Left renal pelvis (tissue), 4 donors: ENCODE data around the gene SMIM5. TPM values are rescaled to one million over a fixed set of nuclear protein-coding genes. Genes with fewer than 3 reads are reported as not detected.

Source experiments
- DNase-seq, 4 donors: peaks; one replicate each; pipeline ENCODE4 v3.0.0-alpha.2; 2013; ENCODE audit warnings: low read depth in 4 of 4, low spot score in 3 of 4
- polyA plus RNA-seq, 4 donors: library from polyadenylated mRNA; unstranded; fragments of 120-200 nt; gene quantifications; one replicate each; pipeline ENCODE4 v1.2.1, GENCODE V29; 2013; ENCODE audit not compliant: insufficient read length in 4 of 4

SMIM5 gene
- polyA plus RNA-seq, 4 donors = 1.7 to 10.3 (median 6.4) TPM

- DNase-seq = no peak
Observed at GRCh38 chr17:75602644-75603043, 30.6 kb upstream of the SMIM5 start.

GRCh38 chr17:75603123-75603522 is 30.1 kb upstream of the SMIM5 start:
- no peak for DNase-seq

- DNase-seq = no peak
Observed at GRCh38 chr17:75604034-75604695, 29.1 kb upstream of the SMIM5 start.

GRCh38 chr17:75605790-75606189 is 27.4 kb upstream of the SMIM5 start:
- no peak for DNase-seq

- DNase-seq = no peak
Observed at GRCh38 chr17:75607086-75607485, 26.1 kb upstream of the SMIM5 start.

- DNase-seq = no peak
Observed at GRCh38 chr17:75610103-75610984, 22.9 kb upstream of the SMIM5 start.

GRCh38 chr17:75611851-75612429 is 21.3 kb upstream of the SMIM5 start:
- no peak for DNase-seq

- no peak for DNase-seq
Observed at GRCh38 chr17:75612906-75613626, 20.2 kb upstream of the SMIM5 start.

GRCh38 chr17:75614006-75614405 is 19.2 kb upstream of the SMIM5 start:
- no peak for DNase-seq

GRCh38 chr17:75614556-75615270 is 18.5 kb upstream of the SMIM5 start:
- DNase-seq = no peak

- DNase-seq = no peak
Observed at GRCh38 chr17:75615301-75615700, 17.9 kb upstream of the SMIM5 start.

GRCh38 chr17:75616521-75617122 is 16.6 kb upstream of the SMIM5 start:
- no peak for DNase-seq

GRCh38 chr17:75617218-75617617 is 16.0 kb upstream of the SMIM5 start:
- DNase-seq = no peak

- DNase-seq = no peak
Observed at GRCh38 chr17:75617675-75618074, 15.6 kb upstream of the SMIM5 start.

- no peak for DNase-seq
Observed at GRCh38 chr17:75619506-75620431, 13.5 kb upstream of the SMIM5 start.

GRCh38 chr17:75621489-75621888 is 11.7 kb upstream of the SMIM5 start:
- no peak for DNase-seq

GRCh38 chr17:75622076-75622475 is 11.2 kb upstream of the SMIM5 start:
- no peak for DNase-seq

- no peak for DNase-seq
Observed at GRCh38 chr17:75622771-75623273, 10.4 kb upstream of the SMIM5 start.

- no peak for DNase-seq
Observed at GRCh38 chr17:75623386-75623785, 9.8 kb upstream of the SMIM5 start.
